Neural progenitor cell (in vitro differentiated cells): Measurements from ENCODE around the gene CPSF7. TPM values are rescaled to one million over a fixed set of nuclear protein-coding genes. Genes with fewer than 3 reads are reported as not detected.

Source experiments
- DNase-seq: peaks from one replicate; pipeline ENCODE4 v3.0.0-alpha.2; 2016; ENCODE audit warnings: low spot score
- H2AFZ ChIP-seq: fragments of 200-600 bp; sonication (generic); replicated peaks from 2 replicates; pipeline ENCODE4 v1.6.1; 2016; ENCODE audit warnings: antibody characterized with exemption
- H3F3A ChIP-seq: fragments of 200-600 bp; sonication (generic); 2 replicates; pipeline ENCODE4 v1.6.1; 2016; ENCODE audit warnings: antibody characterized with exemption, low read depth
- H3K27ac ChIP-seq: fragments of 200-600 bp; sonication (generic); 2 replicates; pipeline ENCODE4 v1.5.1; 2016; ENCODE audit warnings: mild to moderate bottlenecking
- H3K27me3 ChIP-seq: fragments of 200-600 bp; sonication (generic); 2 replicates; pipeline ENCODE4 v1.6.1; 2016; ENCODE audit warnings: mild to moderate bottlenecking, moderate library complexity
- H3K36me3 ChIP-seq: fragments of 200-600 bp; sonication (generic); 2 replicates; pipeline ENCODE4 v1.5.1; 2016
- H3K4me1 ChIP-seq: fragments of 200-600 bp; sonication (generic); 2 replicates; pipeline ENCODE4 v1.6.1; 2016; ENCODE audit warnings: mixed run types
- H3K4me2 ChIP-seq: fragments of 200-600 bp; sonication (generic); 2 replicates; pipeline ENCODE4 v1.6.1; 2016
- H3K4me3 ChIP-seq: fragments of 200-600 bp; sonication (generic); 2 replicates; pipeline ENCODE4 v1.5.1; 2016
- H3K79me2 ChIP-seq: fragments of 200-600 bp; sonication (generic); 2 replicates; pipeline ENCODE4 v1.6.1; 2016; ENCODE audit warnings: low read depth
- H3K9ac ChIP-seq: fragments of 200-600 bp; sonication (generic); 2 replicates; pipeline ENCODE4 v1.6.1; 2016
- H3K9me3 ChIP-seq: fragments of 200-600 bp; sonication (generic); 2 replicates; pipeline ENCODE4 v1.5.1; 2016; ENCODE audit warnings: low read depth
- H4K20me1 ChIP-seq: fragments of 200-600 bp; sonication (generic); 2 replicates; pipeline ENCODE4 v1.6.1; 2016; ENCODE audit warnings: low read depth
- H3K27ac Mint-ChIP-seq: 3 replicates; pipeline ENCODE4 v1.8.0; 2021; ENCODE audit warnings: mixed read lengths
- H3K27me3 Mint-ChIP-seq: 2 replicates; pipeline ENCODE4 v1.8.0; 2022; ENCODE audit warnings: low read depth, mild to moderate bottlenecking, inconsistent platforms, moderate library complexity, mixed read lengths; ENCODE audit not compliant: insufficient read depth
- H3K36me3 Mint-ChIP-seq: 3 replicates; pipeline ENCODE4 v1.8.0; 2021; ENCODE audit warnings: mixed read lengths
- H3K4me1 Mint-ChIP-seq: 3 replicates; pipeline ENCODE4 v1.8.0; 2021; ENCODE audit warnings: mixed read lengths
- H3K4me3 Mint-ChIP-seq: 3 replicates; pipeline ENCODE4 v1.8.0; 2021; ENCODE audit warnings: mild to moderate bottlenecking, moderate library complexity, mixed read lengths
- H3K9me3 Mint-ChIP-seq: 3 replicates; pipeline ENCODE4 v1.8.0; 2020; ENCODE audit warnings: mixed read lengths
- CTCF ChIP-seq: fragments of 200-600 bp; sonication (generic); IDR thresholded peaks from 2 replicates; pipeline ENCODE4 v1.5.1; 2017; ENCODE audit warnings: antibody characterized with exemption, mild to moderate bottlenecking
- EZH2 ChIP-seq: fragments of 200-600 bp; sonication (generic); IDR thresholded peaks from 2 replicates; pipeline ENCODE4 v1.6.1; 2017; ENCODE audit warnings: antibody characterized with exemption, mild to moderate bottlenecking, moderate library complexity
- EZH2phosphoT487 ChIP-seq: fragments of 200-600 bp; sonication (generic); IDR thresholded peaks from 2 replicates; pipeline ENCODE4 v1.6.1; 2017; ENCODE audit warnings: antibody characterized with exemption
- total RNA-seq: library from RNA; depleted of rRNA; stranded (reverse); fragments of >200 nt; gene quantifications from 2 replicates; pipeline ENCODE4 v1.2.3, GENCODE V29; 2015; ENCODE audit warnings: low replicate concordance

The CPSF7 gene
- total RNA-seq, 1 donor from 2014 or later: 60.7 TPM

GRCh38 chr11:61401573-61401972 is 28.2 kb downstream of the CPSF7 start:
- no peak for DNase-seq
- H3K27me3 Mint-ChIP-seq: no peaks in the 10 kb centered on the region
- Histone ChIP-seq H3K27me3 (no peaks in the 10 kb centered on the region), H3K9ac (no peak overlapping the region), H3K4me3 (no peak overlapping the region), H3K4me1 (no peaks in the 10 kb centered on the region), H3K36me3 (peaks cover 5% of the 10 kb centered on the region), H3F3A (peaks cover 52% of the 10 kb centered on the region), H2AFZ (no peak overlapping the region), H3K27ac (peak overlapping the region; percentile 1), H3K4me2 (no peak overlapping the region), H3K9me3 (no peaks in the 10 kb centered on the region), H3K79me2 (no peaks in the 10 kb centered on the region), H4K20me1 (peaks cover 7% of the 10 kb centered on the region)
- H3K36me3 Mint-ChIP-seq: peaks cover 32% of the 10 kb centered on the region
- H3K4me1 Mint-ChIP-seq: no peaks in the 10 kb centered on the region
- H3K9me3 Mint-ChIP-seq: no peaks in the 10 kb centered on the region
- TF ChIP-seq EZH2phosphoT487: no peak
- no peak overlapping the region for H3K4me3 Mint-ChIP-seq
- H3K27ac Mint-ChIP-seq: no peak overlapping the region

- no peak overlapping the region for H3K4me3 ChIP-seq
- no peak for DNase-seq
- H2AFZ ChIP-seq: no peak overlapping the region
- no peaks in the 10 kb centered on the region for H3K4me1 ChIP-seq
- H3K27ac ChIP-seq: peak overlapping the region; percentile 1
- no peaks in the 10 kb centered on the region for H3K9me3 Mint-ChIP-seq
- no peak overlapping the region for H3K4me3 Mint-ChIP-seq
- H3K9ac ChIP-seq: no peak overlapping the region
- no peaks in the 10 kb centered on the region for H3K4me1 Mint-ChIP-seq
- no peaks in the 10 kb centered on the region for H3K9me3 ChIP-seq
- H3K36me3 ChIP-seq: peaks cover 1% of the 10 kb centered on the region
- no peaks in the 10 kb centered on the region for H3K79me2 ChIP-seq
- H3K27me3 ChIP-seq: no peaks in the 10 kb centered on the region
- H3K27me3 Mint-ChIP-seq: no peaks in the 10 kb centered on the region
- peaks cover 7% of the 10 kb centered on the region for H4K20me1 ChIP-seq
- TF ChIP-seq CTCF (no peak), EZH2 (no peak), EZH2phosphoT487 (no peak)
- H3F3A ChIP-seq: peaks cover 50% of the 10 kb centered on the region
- no peak overlapping the region for H3K4me2 ChIP-seq
- H3K27ac Mint-ChIP-seq: no peak overlapping the region
- H3K36me3 Mint-ChIP-seq: peaks cover 32% of the 10 kb centered on the region
These were observed 28.6 kb downstream of the CPSF7 start for GRCh38 chr11:61401173-61401572.

- no peaks in the 10 kb centered on the region for H3K36me3 ChIP-seq
- H3K4me1 ChIP-seq: no peaks in the 10 kb centered on the region
- H3K27ac ChIP-seq: no peak overlapping the region
- H3K27ac Mint-ChIP-seq: peak overlapping the region; percentile 87
- no peaks in the 10 kb centered on the region for H4K20me1 ChIP-seq
- peaks cover 12% of the 10 kb centered on the region for H3K9me3 Mint-ChIP-seq
- H3K4me1 Mint-ChIP-seq: peaks cover 18% of the 10 kb centered on the region
- peak; percentile 22 for DNase-seq
- peak overlapping the region; percentile 92 for H3K4me2 ChIP-seq
- peaks cover 2% of the 10 kb centered on the region for H3K27me3 Mint-ChIP-seq
- H3K79me2 ChIP-seq: peaks cover 5% of the 10 kb centered on the region
- peak overlapping the region; percentile 98 for H2AFZ ChIP-seq
- TF ChIP-seq EZH2 (no peak), CTCF (no peak), EZH2phosphoT487 (no peak)
- peaks cover 14% of the 10 kb centered on the region for H3F3A ChIP-seq
- peak overlapping the region; percentile 75 for H3K4me3 ChIP-seq
- H3K27me3 ChIP-seq: no peaks in the 10 kb centered on the region
- H3K9me3 ChIP-seq: no peaks in the 10 kb centered on the region
- H3K9ac ChIP-seq: peak overlapping the region; percentile 65
- peak overlapping the region; percentile 95 for H3K4me3 Mint-ChIP-seq
- peaks cover 25% of the 10 kb centered on the region for H3K36me3 Mint-ChIP-seq
These were observed 36.7 kb downstream of the CPSF7 start for GRCh38 chr11:61392981-61393595.

- H3K4me1 Mint-ChIP-seq: peaks cover 22% of the 10 kb centered on the region
- peaks cover 5% of the 10 kb centered on the region for H3K79me2 ChIP-seq
- no peak overlapping the region for H3K4me3 Mint-ChIP-seq
- H4K20me1 ChIP-seq: no peaks in the 10 kb centered on the region
- no peaks in the 10 kb centered on the region for H3K27me3 ChIP-seq
- H3K9me3 ChIP-seq: no peaks in the 10 kb centered on the region
- no peak overlapping the region for H3K27ac Mint-ChIP-seq
- TF ChIP-seq EZH2 (no peak), CTCF (no peak), EZH2phosphoT487 (no peak)
- no peak overlapping the region for H2AFZ ChIP-seq
- no peaks in the 10 kb centered on the region for H3K4me1 ChIP-seq
- no peak overlapping the region for H3K9ac ChIP-seq
- H3K4me2 ChIP-seq: no peak overlapping the region
- no peaks in the 10 kb centered on the region for H3K36me3 ChIP-seq
- peaks cover 12% of the 10 kb centered on the region for H3K9me3 Mint-ChIP-seq
- peaks cover 11% of the 10 kb centered on the region for H3K36me3 Mint-ChIP-seq
- H3K4me3 ChIP-seq: no peak overlapping the region
- H3F3A ChIP-seq: peaks cover 14% of the 10 kb centered on the region
- no peak for DNase-seq
- no peak overlapping the region for H3K27ac ChIP-seq
- H3K27me3 Mint-ChIP-seq: peaks cover 2% of the 10 kb centered on the region
These were observed 39.6 kb downstream of the CPSF7 start for GRCh38 chr11:61390161-61390560.
